T47D (cell line): ENCODE results near the gene HNRNPK.
"Not testable (repeated sequence)": the region's sequence is repeated elsewhere in the genome, so short reads cannot be mapped to it uniquely, and the experiment has no call there.

Source experiments
- DNase-seq, 2 experiments: peaks; one replicate each; pipeline versions ENCODE4 v3.0.0 to v3.0.0-alpha.2; 2011 to 2012; ENCODE audit warnings: low read depth in 1 of 2, low spot score in 1 of 2
- JUND ChIP-seq: IDR thresholded peaks from 2 replicates; pipeline ENCODE4 v1.6.1; 2012; ENCODE audit warnings: low read depth
- in situ Hi-C: cut with HindIII; loops from 2 replicates; pipeline ENCODE4 v1.10.0; 2016; ENCODE audit warnings: low sequenced_read_pairs, low pct_unique_long_range_greater_than_20kb

The HNRNPK gene

GRCh38 chr9:83967073-83967472, 12.9 kb downstream of the HNRNPK start:
- in situ Hi-C loops: no loop called here
- DNase-seq: no peak
- TF ChIP-seq JUND: no peak

GRCh38 chr9:83966209-83966582, 13.8 kb downstream of the HNRNPK start:
- in situ Hi-C loops: no loop called here
- no peak for DNase-seq
- TF ChIP-seq JUND: no peak

DNA sequence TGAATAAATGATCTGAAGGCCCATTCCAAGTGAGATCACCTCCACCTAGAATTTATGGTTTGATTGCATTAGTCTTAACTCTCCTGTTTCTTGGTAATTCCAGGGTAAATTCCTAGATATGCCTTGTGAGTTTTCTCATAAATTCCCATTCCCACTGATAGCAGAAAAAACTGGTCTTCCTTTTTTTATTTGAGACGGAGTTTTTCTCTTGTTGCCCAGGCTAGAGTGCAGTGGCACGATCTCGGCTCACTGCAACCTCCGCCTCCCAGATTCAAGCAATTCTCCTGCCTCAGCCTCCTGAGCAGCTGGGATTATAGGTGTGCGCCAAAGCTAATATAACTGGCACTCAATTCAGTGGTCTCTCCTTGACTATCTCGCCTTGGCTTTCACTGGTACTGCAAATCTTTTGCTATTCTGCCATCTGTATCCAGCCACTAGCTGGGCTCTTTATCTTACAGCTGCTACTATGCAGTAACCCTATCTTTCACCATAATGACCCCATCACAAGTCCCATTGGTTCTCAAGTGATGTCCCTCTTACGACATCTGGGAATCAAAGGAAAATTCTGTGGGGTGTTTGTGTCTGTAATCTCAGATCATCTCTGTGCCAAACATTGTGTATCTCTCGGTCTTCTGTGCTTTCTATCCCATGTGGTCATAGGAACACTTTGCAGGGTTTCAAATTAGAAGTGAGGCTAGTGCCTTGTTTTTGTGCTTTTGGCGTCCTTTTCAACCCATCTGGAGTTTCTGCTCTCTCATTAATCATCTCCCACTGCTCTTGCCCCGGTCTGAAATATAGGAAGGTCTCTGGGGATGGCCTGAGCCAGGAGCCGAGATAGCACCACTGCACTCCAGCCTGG, 14.4 kb downstream of the HNRNPK start:
- in situ Hi-C loops: no loop called here
- TF ChIP-seq JUND: no peak
- peak in 1 of 2 experiments; percentile 18 for DNase-seq

DNA sequence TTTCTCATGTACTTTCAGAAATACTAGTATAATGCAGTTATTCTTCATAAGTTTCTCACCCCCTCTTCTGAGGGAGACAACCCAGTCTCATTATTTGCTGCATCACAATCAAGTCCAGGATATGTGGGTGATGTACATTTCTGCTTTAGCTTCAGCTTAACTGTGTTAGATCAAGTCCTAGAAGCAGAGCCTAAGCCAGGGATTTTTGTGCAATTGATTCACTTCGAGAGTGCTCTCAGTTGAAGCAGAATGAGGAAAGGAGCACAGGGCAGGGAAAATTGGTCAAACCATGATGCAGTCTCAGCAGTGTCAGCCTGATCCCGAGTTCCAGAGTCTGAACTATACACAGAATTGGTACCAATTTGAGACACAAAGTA, 15.1 kb downstream of the HNRNPK start:
- TF ChIP-seq JUND: no peak
- in situ Hi-C loops: no loop called here
- peak in 1 of 2 experiments; percentile 12 for DNase-seq

DNA sequence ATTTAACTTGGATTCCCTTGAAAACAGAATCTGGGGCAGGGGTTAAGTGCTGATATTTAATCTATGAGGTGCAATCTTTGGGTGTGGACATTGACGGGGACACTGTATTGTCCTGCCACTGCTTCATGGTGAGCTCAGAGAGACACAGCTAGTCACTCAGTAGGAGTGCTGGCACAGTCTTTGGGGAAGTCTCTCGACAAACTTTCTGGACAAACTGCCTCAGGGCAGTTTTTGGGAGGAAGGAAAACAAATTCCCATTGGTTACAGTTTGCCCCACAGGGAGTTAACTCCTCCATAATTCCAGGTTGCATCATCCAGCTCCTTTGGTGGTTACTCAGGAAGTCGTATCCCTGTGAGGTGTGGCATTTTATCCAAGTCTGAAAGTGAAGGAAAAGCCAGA, 17.9 kb downstream of the HNRNPK start:
- in situ Hi-C loops: no loop called here
- no peak for TF ChIP-seq JUND
- DNase-seq: peak in 1 of 2 experiments; percentile 93

- no peak for TF ChIP-seq JUND
- DNase-seq: no peak
- in situ Hi-C loops: no loop called here
Measured at GRCh38 chr9:83960991-83961390, 19.0 kb downstream of the HNRNPK start.

- DNase-seq: no peak
- TF ChIP-seq JUND: no peak
- in situ Hi-C loops: no loop called here
Measured at GRCh38 chr9:83959061-83959460, 21.0 kb downstream of the HNRNPK start.

DNA sequence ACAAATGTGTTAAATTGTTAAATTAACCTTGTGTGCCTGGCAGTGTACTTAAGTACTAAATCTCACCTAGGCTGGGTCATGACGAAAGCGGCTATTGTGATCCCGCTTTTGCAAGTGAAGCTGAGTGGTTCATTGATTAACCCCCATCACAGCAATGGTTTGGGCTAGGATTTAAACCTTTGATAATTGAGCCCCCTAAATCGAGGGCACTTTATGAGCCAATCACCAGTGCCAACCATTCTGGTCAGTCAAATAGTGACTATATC, 22.8 kb downstream of the HNRNPK start:
- in situ Hi-C loops: no loop called here
- TF ChIP-seq JUND: no peak
- DNase-seq: no peak

DNA sequence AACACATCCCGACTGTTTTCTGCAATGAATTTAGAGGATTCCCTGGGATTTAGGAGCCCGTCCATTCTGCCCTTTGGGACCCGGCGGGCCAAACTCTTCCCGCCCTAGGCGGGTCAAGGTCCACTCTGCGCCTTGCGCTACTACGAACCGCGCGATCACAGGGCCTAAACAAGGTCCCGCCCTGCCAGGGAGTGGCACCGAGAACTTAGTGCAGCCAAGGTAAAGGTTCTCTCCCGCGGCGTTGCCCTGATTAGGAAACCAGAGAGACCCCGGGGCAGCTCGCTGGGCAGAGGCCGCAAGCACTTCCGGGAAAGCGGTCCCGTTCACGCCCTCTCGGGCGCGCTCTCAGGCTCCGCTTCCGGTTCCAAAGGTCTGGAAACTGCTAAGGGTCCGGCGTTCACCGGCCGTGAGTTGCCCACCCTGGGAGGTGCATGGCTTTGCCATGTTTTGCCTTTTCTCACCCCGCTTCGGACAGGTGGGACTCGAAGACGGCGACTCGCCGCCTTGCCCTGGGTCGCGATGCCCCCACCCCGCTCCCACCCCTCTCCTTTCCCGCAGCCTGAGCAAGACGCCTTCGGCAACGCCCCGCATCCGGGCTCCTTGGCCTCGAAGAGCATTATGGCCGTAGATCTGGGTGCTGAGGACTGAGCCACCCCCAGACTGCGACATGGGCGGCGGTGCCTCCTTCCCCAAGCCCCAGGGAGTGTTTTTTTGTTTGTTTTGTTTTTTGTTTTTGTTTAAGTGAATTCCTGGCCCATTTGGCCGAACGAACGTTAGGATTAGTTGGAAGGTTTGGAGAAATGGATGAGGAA, 23.4 kb downstream of the HNRNPK start:
- in situ Hi-C loops: no loop called here
- TF ChIP-seq JUND: no peak

GRCh38 chr9:83956086-83956435, 24.0 kb downstream of the HNRNPK start:
- in situ Hi-C loops: no loop called here
- TF ChIP-seq JUND: no peak
- DNase-seq: no peak

More for the DNA sequence above, 23.4 kb downstream of the HNRNPK start:
- peak; percentile 36 to 64 for DNase-seq

- in situ Hi-C loops, DNase-seq: not testable (repeated sequence)
Measured at GRCh38 chr9:83948096-83948495, 31.9 kb downstream of the HNRNPK start.

- no peak for TF ChIP-seq JUND
- no peak for DNase-seq
- in situ Hi-C loops: no loop called here
Measured at GRCh38 chr9:83940590-83941303, 39.3 kb downstream of the HNRNPK start.
